ENCODE results near the gene IL12RB1.

IL12RB1 gene

DNA sequence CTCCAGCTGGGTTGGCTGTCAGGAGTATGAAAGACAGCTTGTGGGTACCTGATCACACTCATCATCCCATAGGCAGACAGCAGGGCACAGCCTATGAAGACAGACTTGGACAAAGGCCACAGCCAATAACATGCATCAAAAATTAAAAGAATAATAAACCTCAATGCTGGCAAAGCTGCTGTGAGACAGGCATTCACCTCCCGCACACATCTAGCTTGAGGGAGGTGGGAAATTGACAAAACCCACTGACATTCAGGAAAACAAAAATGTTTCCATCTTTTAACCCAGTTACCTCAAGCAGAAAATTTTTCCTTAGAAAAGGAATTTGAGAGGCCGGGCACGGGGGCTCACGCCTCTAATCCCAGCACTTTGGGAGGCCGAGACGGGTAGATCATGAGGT is 14.4 kb downstream of the IL12RB1 start:
- no peak for FAIRE-seq
- no peak for DNase-seq (ENCODE audit: insufficient read length, low spot score)
- TF ChIP-seq POLR2A (IDR thresholded peaks at IDR 0.05; ENCODE audit: low read depth, low read length): no peak
- no peak for TF ChIP-seq POU2F2 (IDR thresholded peaks at IDR 0.05; ENCODE audit: low read depth, low read length)
- no peak for TF ChIP-seq SPI1 (IDR thresholded peaks at IDR 0.05; ENCODE audit: low read depth, low read length)
- no peak for TF ChIP-seq PAX5 (IDR thresholded peaks at IDR 0.05; ENCODE audit: insufficient read depth, low read length, severe bottlenecking)
- TF ChIP-seq POLR2AphosphoS5 (IDR thresholded peaks at IDR 0.05; ENCODE audit: low read depth, low read length): no peak
- no peak for TF ChIP-seq TAF1 (IDR thresholded peaks at IDR 0.05; ENCODE audit: low read depth, low read length)

- FAIRE-seq (no peak), DNase-seq (ENCODE audit: insufficient read length, low spot score) (no peak)
- no peak for TF ChIP-seq POLR2A (IDR thresholded peaks at IDR 0.05; ENCODE audit: low read depth, low read length)
Observed at GRCh38 chr19:18070181-18070580, 16.6 kb downstream of the IL12RB1 start.

DNA sequence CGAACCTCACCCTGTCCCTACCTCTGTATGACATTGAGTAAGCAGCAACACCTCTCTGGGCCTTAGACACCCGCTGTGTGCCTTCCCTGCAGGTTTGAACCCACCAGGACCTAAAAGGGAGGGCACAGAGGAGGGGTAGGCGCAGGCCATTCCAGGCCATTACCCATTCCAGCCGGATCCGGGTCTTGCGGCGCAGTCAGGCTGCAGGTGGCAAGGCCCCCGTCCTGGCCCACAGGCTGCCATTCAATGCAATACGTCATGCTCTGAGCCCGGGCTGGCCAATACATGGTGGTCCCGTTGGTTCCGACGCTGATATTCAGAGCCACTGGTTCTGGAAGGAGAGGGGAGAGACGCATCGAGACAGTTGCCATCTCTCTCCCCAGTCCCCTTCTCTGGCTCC is 17.4 kb downstream of the IL12RB1 start:
- TF ChIP-seq POU2F2 (IDR thresholded peaks at IDR 0.05; ENCODE audit: low read depth, low read length) (no peak), POLR2AphosphoS5 (IDR thresholded peaks at IDR 0.05; ENCODE audit: low read depth, low read length) (no peak), SPI1 (IDR thresholded peaks at IDR 0.05; ENCODE audit: low read depth, low read length) (no peak), POLR2A (IDR thresholded peaks at IDR 0.05; ENCODE audit: low read depth, low read length) (no peak), TAF1 (IDR thresholded peaks at IDR 0.05; ENCODE audit: low read depth, low read length) (no peak), PAX5 (IDR thresholded peaks at IDR 0.05; ENCODE audit: insufficient read depth, low read length, severe bottlenecking) (no peak)
- DNase-seq (ENCODE audit: insufficient read length, low spot score): no peak
- FAIRE-seq: no peak

DNA sequence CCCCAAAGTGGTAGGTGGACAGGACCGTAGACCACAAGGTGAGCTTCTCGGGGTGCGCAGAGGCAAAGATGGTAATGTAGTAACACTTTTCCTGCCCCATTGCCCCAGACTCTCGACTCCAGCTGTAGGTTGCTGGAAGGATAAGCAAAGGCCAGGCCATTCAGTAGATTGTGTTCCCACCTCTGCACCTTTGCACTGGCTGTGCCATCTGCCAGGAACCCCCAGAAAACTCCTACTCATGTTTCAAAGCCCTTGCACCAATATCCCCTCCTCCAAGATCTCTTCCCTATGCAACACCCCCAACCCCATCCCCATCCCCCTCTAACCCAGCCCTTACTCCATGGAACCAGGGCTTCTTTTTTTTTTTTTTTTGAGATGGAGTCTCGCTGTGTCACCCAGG is 18.3 kb downstream of the IL12RB1 start:
- no peak for TF ChIP-seq TAF1 (IDR thresholded peaks at IDR 0.05; ENCODE audit: low read depth, low read length)
- no peak for TF ChIP-seq POLR2A (IDR thresholded peaks at IDR 0.05; ENCODE audit: low read depth, low read length)
- no peak for TF ChIP-seq SPI1 (IDR thresholded peaks at IDR 0.05; ENCODE audit: low read depth, low read length)
- TF ChIP-seq PAX5 (IDR thresholded peaks at IDR 0.05; ENCODE audit: insufficient read depth, low read length, severe bottlenecking): no peak
- no peak for TF ChIP-seq POLR2AphosphoS5 (IDR thresholded peaks at IDR 0.05; ENCODE audit: low read depth, low read length)
- no peak for TF ChIP-seq POU2F2 (IDR thresholded peaks at IDR 0.05; ENCODE audit: low read depth, low read length)
- no peak for FAIRE-seq

GRCh38 chr19:18065173-18065495 is 21.6 kb downstream of the IL12RB1 start:
- no peak for FAIRE-seq
- no peak for DNase-seq (ENCODE audit: insufficient read length, low spot score)
- TF ChIP-seq POLR2AphosphoS5 (IDR thresholded peaks at IDR 0.05; ENCODE audit: low read depth, low read length) (no peak), POU2F2 (IDR thresholded peaks at IDR 0.05; ENCODE audit: low read depth, low read length) (no peak), PAX5 (IDR thresholded peaks at IDR 0.05; ENCODE audit: insufficient read depth, low read length, severe bottlenecking) (no peak), SPI1 (IDR thresholded peaks at IDR 0.05; ENCODE audit: low read depth, low read length) (no peak), POLR2A (IDR thresholded peaks at IDR 0.05; ENCODE audit: low read depth, low read length) (no peak), TAF1 (IDR thresholded peaks at IDR 0.05; ENCODE audit: low read depth, low read length) (no peak)

More for the DNA sequence above, 18.3 kb downstream of the IL12RB1 start:
- DNase-seq (ENCODE audit: insufficient read length, low spot score): no peak

DNA sequence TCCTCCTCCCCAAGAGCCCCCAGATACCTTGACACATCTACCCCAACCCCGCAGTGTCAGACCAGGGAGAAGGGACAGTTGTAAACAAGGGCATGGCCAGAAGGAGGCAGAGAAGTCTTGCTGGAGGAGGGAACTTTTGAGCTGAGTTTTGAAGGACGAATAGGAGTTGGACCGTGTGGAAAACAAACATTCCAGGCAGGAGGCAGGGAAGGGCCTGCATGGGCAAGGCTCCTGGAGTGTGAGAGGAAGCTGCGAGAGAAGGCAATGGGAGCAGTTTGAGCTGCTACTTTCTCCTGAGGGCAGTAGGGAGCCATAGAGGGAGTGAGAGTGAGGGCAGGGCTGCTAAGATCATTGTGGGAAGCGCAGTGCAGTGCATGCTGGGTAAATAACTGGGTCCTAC is 23.3 kb downstream of the IL12RB1 start:
- peak; percentile 45 for FAIRE-seq
- DNase-seq (ENCODE audit: insufficient read length, low spot score): no peak
- no peak for TF ChIP-seq POLR2AphosphoS5 (IDR thresholded peaks at IDR 0.05; ENCODE audit: low read depth, low read length)
- TF ChIP-seq TAF1 (IDR thresholded peaks at IDR 0.05; ENCODE audit: low read depth, low read length): no peak
- TF ChIP-seq SPI1 (IDR thresholded peaks at IDR 0.05; ENCODE audit: low read depth, low read length): no peak
- no peak for TF ChIP-seq POLR2A (IDR thresholded peaks at IDR 0.05; ENCODE audit: low read depth, low read length)
- TF ChIP-seq PAX5 (IDR thresholded peaks at IDR 0.05; ENCODE audit: insufficient read depth, low read length, severe bottlenecking): no peak
- no peak for TF ChIP-seq POU2F2 (IDR thresholded peaks at IDR 0.05; ENCODE audit: low read depth, low read length)

DNA sequence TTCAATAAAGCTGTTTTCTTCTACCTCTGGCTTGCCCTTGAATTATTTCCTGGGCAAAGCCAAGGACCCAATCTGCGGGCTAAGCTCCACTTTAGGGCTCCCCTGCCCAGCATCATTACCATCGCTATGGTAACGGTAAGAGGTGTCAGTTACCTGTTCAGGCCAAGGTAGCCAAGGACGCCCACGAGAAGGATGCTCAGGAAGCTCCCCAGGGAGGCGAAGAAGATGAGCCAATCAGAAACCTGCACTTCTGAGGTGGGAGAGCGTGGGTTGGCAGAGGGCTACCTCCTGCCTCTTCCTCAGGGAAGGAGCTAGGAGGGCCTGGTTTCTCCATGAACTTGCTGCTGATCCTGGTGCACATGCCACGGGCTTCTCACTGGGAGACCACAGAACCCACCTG is 24.7 kb downstream of the IL12RB1 start:
- TF ChIP-seq SPI1 (IDR thresholded peaks at IDR 0.05; ENCODE audit: low read depth, low read length) (no peak), PAX5 (IDR thresholded peaks at IDR 0.05; ENCODE audit: insufficient read depth, low read length, severe bottlenecking) (no peak), POU2F2 (IDR thresholded peaks at IDR 0.05; ENCODE audit: low read depth, low read length) (no peak), TAF1 (IDR thresholded peaks at IDR 0.05; ENCODE audit: low read depth, low read length) (no peak), POLR2A (IDR thresholded peaks at IDR 0.05; ENCODE audit: low read depth, low read length) (no peak)
- DNase-seq (ENCODE audit: insufficient read length, low spot score) (no peak), FAIRE-seq (no peak)

GRCh38 chr19:18060472-18060871 is 26.3 kb downstream of the IL12RB1 start:
- no peak for FAIRE-seq
- no peak for TF ChIP-seq PAX5 (IDR thresholded peaks at IDR 0.05; ENCODE audit: insufficient read depth, low read length, severe bottlenecking)
- TF ChIP-seq POLR2AphosphoS5 (IDR thresholded peaks at IDR 0.05; ENCODE audit: low read depth, low read length): no peak
- no peak for TF ChIP-seq POU2F2 (IDR thresholded peaks at IDR 0.05; ENCODE audit: low read depth, low read length)
- TF ChIP-seq TAF1 (IDR thresholded peaks at IDR 0.05; ENCODE audit: low read depth, low read length): no peak
- no peak for TF ChIP-seq SPI1 (IDR thresholded peaks at IDR 0.05; ENCODE audit: low read depth, low read length)
- no peak for TF ChIP-seq POLR2A (IDR thresholded peaks at IDR 0.05; ENCODE audit: low read depth, low read length)
- no peak for DNase-seq (ENCODE audit: insufficient read length, low spot score)

DNA sequence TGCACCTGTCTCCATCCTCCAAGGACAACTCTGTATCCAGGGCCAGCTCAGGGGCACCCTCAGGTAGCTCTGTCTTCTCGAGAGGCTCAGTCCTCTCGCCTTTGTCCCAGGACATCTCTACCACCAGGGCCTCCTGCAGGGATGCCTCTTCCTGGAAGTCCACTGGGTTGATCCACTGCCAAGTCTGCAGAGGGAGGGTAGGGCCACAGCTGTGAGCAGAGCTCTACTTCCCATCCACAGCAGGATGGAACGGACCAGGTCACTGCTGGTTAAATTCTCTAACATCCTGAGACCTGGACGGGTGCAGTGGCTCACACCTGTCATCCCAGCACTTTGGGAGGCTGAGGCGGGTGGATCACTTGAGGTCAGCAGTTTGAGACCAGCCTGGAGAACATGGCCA is 26.8 kb downstream of the IL12RB1 start:
- DNase-seq (ENCODE audit: insufficient read length, low spot score): no peak
- TF ChIP-seq POU2F2 (IDR thresholded peaks at IDR 0.05; ENCODE audit: low read depth, low read length) (no peak), TAF1 (IDR thresholded peaks at IDR 0.05; ENCODE audit: low read depth, low read length) (no peak), PAX5 (IDR thresholded peaks at IDR 0.05; ENCODE audit: insufficient read depth, low read length, severe bottlenecking) (no peak), POLR2A (IDR thresholded peaks at IDR 0.05; ENCODE audit: low read depth, low read length) (no peak), POLR2AphosphoS5 (IDR thresholded peaks at IDR 0.05; ENCODE audit: low read depth, low read length) (no peak), SPI1 (IDR thresholded peaks at IDR 0.05; ENCODE audit: low read depth, low read length) (no peak)
- FAIRE-seq: no peak

- no peak for TF ChIP-seq SPI1 (IDR thresholded peaks at IDR 0.05; ENCODE audit: low read depth, low read length)
- no peak for FAIRE-seq
- DNase-seq (ENCODE audit: insufficient read length, low spot score): no peak
Observed at GRCh38 chr19:18059297-18059696, 27.4 kb downstream of the IL12RB1 start.

Measured in GM12891 (cell line).